Measurements from ENCODE around the gene CSTF1.

- no peak for TF ChIP-seq CTCF (conservative IDR thresholded peaks at IDR 0.05 in 1 of 2, IDR thresholded peaks at IDR 0.05 in 1 of 2; ENCODE audit: extremely low read depth in 1 of 2, insufficient read depth in 1 of 2, low read depth in 1 of 2, low read length in 2 of 2)
- no peak for TF ChIP-seq EZH2 (IDR thresholded peaks at IDR 0.05; ENCODE audit: borderline replicate concordance, low read length)
Measured at GRCh38 chr20:56412949-56413348, 20.5 kb downstream of the CSTF1 start.

Measured in mammary epithelial cell (primary cell).